ENCODE results near the gene MB21D2. TPM values are rescaled to one million over a fixed set of nuclear protein-coding genes. Genes with fewer than 3 reads are reported as not detected.

MB21D2 gene
- total RNA-seq, 1 donor from 2014 or later, result 8.9 TPM

DNA sequence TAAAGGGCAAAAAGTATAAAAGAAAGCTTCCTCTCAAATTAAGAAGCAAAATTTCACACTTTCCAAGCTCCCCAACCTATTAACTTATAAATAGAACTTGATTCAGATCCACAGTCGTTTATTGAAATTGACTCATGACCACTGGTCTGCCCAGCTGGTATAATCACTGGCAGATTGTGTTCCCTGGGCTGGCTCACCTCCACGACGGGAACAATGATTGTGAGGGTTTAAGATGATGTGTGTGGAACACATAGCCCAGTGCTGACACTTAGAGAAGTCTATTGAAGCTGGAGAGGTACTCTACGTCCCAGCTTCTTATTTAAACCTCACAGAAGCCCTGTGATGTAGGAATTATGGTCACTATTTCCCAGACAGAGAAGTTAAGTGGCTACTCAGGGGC, 90.4 kb downstream of the MB21D2 start:
- no peaks in the 10 kb centered on the region for H3K36me3 Mint-ChIP-seq (ENCODE audit: low read depth)
- H3K9me3 Mint-ChIP-seq (ENCODE audit: low read depth), result no peaks in the 10 kb centered on the region
- no peak for DNase-seq (ENCODE audit: low spot score)
- no peak overlapping the region for H3K4me3 Mint-ChIP-seq (ENCODE audit: unreplicated experiment)
- TF ChIP-seq, protein P1, sequence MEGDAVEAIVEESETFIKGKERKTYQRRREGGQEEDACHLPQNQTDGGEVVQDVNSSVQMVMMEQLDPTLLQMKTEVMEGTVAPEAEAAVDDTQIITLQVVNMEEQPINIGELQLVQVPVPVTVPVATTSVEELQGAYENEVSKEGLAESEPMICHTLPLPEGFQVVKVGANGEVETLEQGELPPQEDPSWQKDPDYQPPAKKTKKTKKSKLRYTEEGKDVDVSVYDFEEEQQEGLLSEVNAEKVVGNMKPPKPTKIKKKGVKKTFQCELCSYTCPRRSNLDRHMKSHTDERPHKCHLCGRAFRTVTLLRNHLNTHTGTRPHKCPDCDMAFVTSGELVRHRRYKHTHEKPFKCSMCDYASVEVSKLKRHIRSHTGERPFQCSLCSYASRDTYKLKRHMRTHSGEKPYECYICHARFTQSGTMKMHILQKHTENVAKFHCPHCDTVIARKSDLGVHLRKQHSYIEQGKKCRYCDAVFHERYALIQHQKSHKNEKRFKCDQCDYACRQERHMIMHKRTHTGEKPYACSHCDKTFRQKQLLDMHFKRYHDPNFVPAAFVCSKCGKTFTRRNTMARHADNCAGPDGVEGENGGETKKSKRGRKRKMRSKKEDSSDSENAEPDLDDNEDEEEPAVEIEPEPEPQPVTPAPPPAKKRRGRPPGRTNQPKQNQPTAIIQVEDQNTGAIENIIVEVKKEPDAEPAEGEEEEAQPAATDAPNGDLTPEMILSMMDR (IDR thresholded peaks at IDR 0.05), result no peak
- H3K27ac Mint-ChIP-seq (ENCODE audit: unreplicated experiment), result no peak overlapping the region
- peaks cover 42% of the 10 kb centered on the region for H3K4me1 Mint-ChIP-seq (ENCODE audit: low read depth)
- H3K27me3 Mint-ChIP-seq (ENCODE audit: low read depth), result no peaks in the 10 kb centered on the region

DNA sequence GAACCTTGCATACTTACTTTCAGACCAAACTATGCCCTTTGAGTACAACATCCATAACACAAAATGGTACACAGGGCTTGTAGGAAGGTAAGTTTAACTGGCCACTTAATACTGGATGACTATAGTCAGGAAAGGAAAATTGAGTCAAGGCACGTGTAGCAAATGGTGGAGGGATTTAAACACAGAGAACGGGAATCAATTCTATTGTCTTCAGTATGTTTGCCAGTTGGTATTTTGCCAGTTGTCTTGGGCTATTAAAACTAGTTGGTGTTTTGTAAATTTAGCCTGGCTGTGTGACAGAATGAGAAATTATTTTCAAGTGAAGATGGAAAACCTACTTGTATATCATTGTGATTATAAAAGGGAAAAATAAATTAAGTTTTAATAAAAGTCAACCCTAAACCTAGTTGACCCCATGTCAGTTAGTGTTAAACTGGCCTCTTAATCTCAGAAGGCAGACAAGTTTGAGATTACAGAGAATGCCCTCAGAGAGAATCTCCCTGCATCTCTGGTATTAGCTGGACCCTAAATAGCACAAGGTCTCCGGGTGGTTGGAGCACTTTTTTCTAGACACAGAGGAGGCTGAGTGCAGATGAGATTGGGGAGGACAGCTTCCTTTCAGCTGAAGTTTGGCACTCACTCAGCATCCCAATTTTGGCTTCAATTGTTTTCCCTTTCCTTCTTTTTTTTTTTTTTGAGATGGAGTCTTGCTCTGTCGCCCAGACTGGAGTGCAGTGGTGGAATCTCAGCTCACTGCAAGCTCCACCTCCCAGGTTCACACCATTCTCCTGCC, 91.2 kb downstream of the MB21D2 start:
- H3K4me3 Mint-ChIP-seq (ENCODE audit: unreplicated experiment), result no peak overlapping the region
- H3K27me3 Mint-ChIP-seq (ENCODE audit: low read depth), result no peaks in the 10 kb centered on the region
- H3K9me3 Mint-ChIP-seq (ENCODE audit: low read depth), result no peaks in the 10 kb centered on the region
- DNase-seq (ENCODE audit: low spot score), result no peak
- H3K4me1 Mint-ChIP-seq (ENCODE audit: low read depth), result peaks cover 34% of the 10 kb centered on the region
- TF ChIP-seq, protein P1 (IDR thresholded peaks at IDR 0.05), result no peak
- H3K27ac Mint-ChIP-seq (ENCODE audit: unreplicated experiment), result no peak overlapping the region
- no peaks in the 10 kb centered on the region for H3K36me3 Mint-ChIP-seq (ENCODE audit: low read depth)

DNA sequence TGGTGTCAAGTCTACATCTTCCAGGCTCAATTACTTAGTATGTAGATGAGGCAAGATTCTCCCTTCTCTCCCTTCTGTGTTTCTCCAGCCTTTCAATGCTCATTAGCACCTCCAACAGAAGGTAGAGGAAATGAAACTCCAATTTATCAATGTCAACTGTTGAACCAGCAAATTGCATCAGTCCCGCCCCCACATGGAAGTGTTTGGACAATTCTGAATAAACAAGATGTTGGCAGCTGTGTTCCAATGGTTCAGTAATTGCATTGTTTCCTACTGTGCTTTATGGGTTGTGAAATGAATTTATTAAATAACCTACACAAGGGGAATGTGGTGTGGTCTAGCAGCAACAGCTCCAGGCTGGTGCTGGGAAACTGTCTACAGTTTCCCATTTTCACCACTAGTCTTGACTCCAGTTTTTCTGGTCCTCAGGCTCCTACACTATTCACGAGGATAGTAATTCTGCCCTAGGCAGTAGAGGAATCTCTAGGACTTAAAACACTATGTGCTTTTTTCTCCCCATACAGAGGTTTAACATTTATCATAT, 91.9 kb downstream of the MB21D2 start:
- no peak overlapping the region for H3K4me3 Mint-ChIP-seq (ENCODE audit: unreplicated experiment)
- H3K27ac Mint-ChIP-seq (ENCODE audit: unreplicated experiment), result no peak overlapping the region
- H3K27me3 Mint-ChIP-seq (ENCODE audit: low read depth), result no peaks in the 10 kb centered on the region
- no peaks in the 10 kb centered on the region for H3K9me3 Mint-ChIP-seq (ENCODE audit: low read depth)
- TF ChIP-seq, protein P1 (IDR thresholded peaks at IDR 0.05), result peak; percentile 26
- peaks cover 27% of the 10 kb centered on the region for H3K4me1 Mint-ChIP-seq (ENCODE audit: low read depth)
- DNase-seq (ENCODE audit: low spot score), result no peak
- H3K36me3 Mint-ChIP-seq (ENCODE audit: low read depth), result no peaks in the 10 kb centered on the region

DNA sequence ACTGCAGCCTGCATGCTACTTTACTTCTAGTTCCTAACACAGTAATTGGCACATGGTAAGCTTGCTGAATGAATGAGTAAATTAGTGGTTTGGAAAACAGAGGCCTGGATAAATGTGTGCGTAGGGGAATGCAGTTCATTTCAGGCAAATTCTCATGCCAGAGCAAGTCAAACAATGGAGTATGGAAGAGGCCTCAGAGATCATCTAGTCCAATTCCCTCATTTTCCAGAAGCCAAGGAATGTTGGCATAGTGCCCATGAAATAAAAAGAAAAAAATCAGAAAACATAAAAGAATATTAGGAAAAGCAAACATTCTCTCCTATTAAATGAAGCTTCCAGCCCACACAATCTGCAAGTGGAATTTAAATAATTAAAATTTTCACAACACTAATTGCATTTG, 92.4 kb downstream of the MB21D2 start:
- Mint-ChIP-seq H3K4me1 (ENCODE audit: low read depth) (peaks cover 22% of the 10 kb centered on the region), H3K27ac (ENCODE audit: unreplicated experiment) (no peak overlapping the region), H3K36me3 (ENCODE audit: low read depth) (no peaks in the 10 kb centered on the region), H3K9me3 (ENCODE audit: low read depth) (no peaks in the 10 kb centered on the region), H3K27me3 (ENCODE audit: low read depth) (no peaks in the 10 kb centered on the region), H3K4me3 (ENCODE audit: unreplicated experiment) (no peak overlapping the region)
- TF ChIP-seq, protein P1 (IDR thresholded peaks at IDR 0.05), result no peak
- no peak for DNase-seq (ENCODE audit: low spot score)

DNA sequence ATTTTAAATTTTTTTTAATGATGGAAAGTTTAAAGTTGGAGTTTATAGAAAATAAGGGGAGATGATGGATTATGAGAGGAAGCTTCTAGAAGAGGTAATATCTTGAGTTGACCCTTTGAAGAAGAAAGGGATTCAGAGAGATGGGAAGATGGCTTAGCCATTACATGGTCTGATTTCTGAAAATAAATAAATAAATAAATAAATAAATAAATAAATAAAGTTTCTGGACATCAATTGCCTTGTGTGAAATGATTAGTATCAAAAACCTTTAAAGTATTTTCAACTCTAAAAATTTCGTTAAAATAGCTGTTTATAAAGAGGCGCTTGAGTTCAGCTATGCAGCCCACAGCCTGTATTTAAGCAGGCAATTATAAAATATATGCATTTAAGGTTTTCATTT, 93.3 kb downstream of the MB21D2 start:
- no peaks in the 10 kb centered on the region for H3K36me3 Mint-ChIP-seq (ENCODE audit: low read depth)
- H3K27me3 Mint-ChIP-seq (ENCODE audit: low read depth), result no peaks in the 10 kb centered on the region
- no peak overlapping the region for H3K27ac Mint-ChIP-seq (ENCODE audit: unreplicated experiment)
- TF ChIP-seq, protein P1 (IDR thresholded peaks at IDR 0.05), result no peak
- no peak overlapping the region for H3K4me3 Mint-ChIP-seq (ENCODE audit: unreplicated experiment)
- no peak for DNase-seq (ENCODE audit: low spot score)
- H3K4me1 Mint-ChIP-seq (ENCODE audit: low read depth), result peaks cover 25% of the 10 kb centered on the region
- no peaks in the 10 kb centered on the region for H3K9me3 Mint-ChIP-seq (ENCODE audit: low read depth)

All from chondrocyte (in vitro differentiated cells).